ENCODE data around the gene CPNE4.

GRCh38 chr3:131786386-131786785, 248.4 kb downstream of the CPNE4 start:
- TF ChIP-seq FOXP2 (optimal IDR thresholded peaks at IDR 0.05; ENCODE audit: borderline replicate concordance, extremely low read depth, extremely low read length, insufficient read depth) (no peak), REST (IDR thresholded peaks at IDR 0.05; ENCODE audit: insufficient read depth in 1 of 2, low read depth in 2 of 2, low read length in 2 of 2) (no peak), POLR2AphosphoS5 (IDR thresholded peaks at IDR 0.05; ENCODE audit: low read depth, low read length) (no peak), SIN3A (IDR thresholded peaks at IDR 0.05; ENCODE audit: borderline replicate concordance, insufficient read depth, low read length) (no peak), TAF1 (IDR thresholded peaks at IDR 0.05; ENCODE audit: borderline replicate concordance, insufficient read depth, low read length) (no peak)
